ENCODE measurements around the gene USP30. TPM values are rescaled to one million over a fixed set of nuclear protein-coding genes. Genes with fewer than 3 reads are reported as not detected.
A peak's percentile ranks its signal among the peaks of the same experiment; 100 is the strongest.
"Not testable (repeated sequence)": the region's sequence is repeated elsewhere in the genome, so short reads cannot be mapped to it uniquely, and the experiment has no call there.

The USP30 gene
- polyA plus RNA-seq, 1 experiment, result 18.2 TPM

GRCh38 chr12:109020796-109021380 lies 31.5 kb upstream of the USP30 start, which contains the start of gene SVOP:
SVOP (minus strand) TSS chr12:109021068; CDS start chr12:109020868, 200 bp downstream.
- Histone ChIP-seq H3K27ac (ENCODE audit: low read depth, low read length) (no peak within 1 kb of the TSS), H3K4me3 (ENCODE audit: low read depth, low read length) (peak within 1 kb of the TSS; percentile 25; the same call in 1 of the 2 replicates), H3K27me3 (ENCODE audit: control insufficient read depth, insufficient read depth, low read length) (no peaks in the 10 kb centered on the region), H3K9me3 (ENCODE audit: control insufficient read depth, insufficient read depth, low read length) (no peaks in the 10 kb centered on the region)
- DNase-seq (ENCODE audit: low read depth, low spot score), result peak; percentile 47
- ChIA-PET POLR2A (no interaction called here), CTCF (interaction anchor here (0.6 to 1.4 kb wide), 3 partner anchors 72 to 407 kb away, joined by 3 to 6 read pairs (median 3); no protein-coding TSS in a partner anchor)
- no peak for TF ChIP-seq CTCF (IDR thresholded peaks at IDR 0.05; ENCODE audit: low read depth, low read length)

- H3K9me3 ChIP-seq (ENCODE audit: control insufficient read depth, insufficient read depth, low read length), result no peaks in the 10 kb centered on the region
- CTCF ChIA-PET, result interaction anchor here (0.6 kb wide), 1 partner anchor 299 kb away, joined by 3 read pairs; no protein-coding TSS in a partner anchor
- no peak overlapping the region for H3K4me3 ChIP-seq (ENCODE audit: low read depth, low read length)
- TF ChIP-seq CTCF (IDR thresholded peaks at IDR 0.05; ENCODE audit: low read depth, low read length), result no peak
- DNase-seq (ENCODE audit: low read depth, low spot score), result peak; percentile 20
- no peak overlapping the region for H3K27ac ChIP-seq (ENCODE audit: low read depth, low read length)
- POLR2A ChIA-PET, result no interaction called here
- peaks cover 4% of the 10 kb centered on the region for H3K27me3 ChIP-seq (ENCODE audit: control insufficient read depth, insufficient read depth, low read length)
These were observed 24.6 kb upstream of the USP30 start for GRCh38 chr12:109027767-109028166.

- CTCF ChIA-PET, result not testable (repeated sequence)
These were observed 23.8 kb upstream of the USP30 start for GRCh38 chr12:109028624-109029023.

GRCh38 chr12:109029411-109029810 lies 23.0 kb upstream of the USP30 start:
- H3K27me3 ChIP-seq (ENCODE audit: control insufficient read depth, insufficient read depth, low read length), result peaks cover 4% of the 10 kb centered on the region
- no peak for DNase-seq (ENCODE audit: low read depth, low spot score)
- TF ChIP-seq CTCF (IDR thresholded peaks at IDR 0.05; ENCODE audit: low read depth, low read length), result no peak
- H3K27ac ChIP-seq (ENCODE audit: low read depth, low read length), result no peak overlapping the region
- no peak overlapping the region for H3K4me3 ChIP-seq (ENCODE audit: low read depth, low read length)
- POLR2A ChIA-PET, result no interaction called here
- H3K9me3 ChIP-seq (ENCODE audit: control insufficient read depth, insufficient read depth, low read length), result no peaks in the 10 kb centered on the region
- CTCF ChIA-PET, result no interaction called here

More at GRCh38 chr12:109028624-109029023, 23.8 kb upstream of the USP30 start:
- H3K4me3 ChIP-seq (ENCODE audit: low read depth, low read length); H3K27me3 ChIP-seq (ENCODE audit: control insufficient read depth, insufficient read depth, low read length); POLR2A ChIA-PET; H3K27ac ChIP-seq (ENCODE audit: low read depth, low read length); DNase-seq (ENCODE audit: low read depth, low spot score); H3K9me3 ChIP-seq (ENCODE audit: control insufficient read depth, insufficient read depth, low read length): not testable (repeated sequence)

GRCh38 chr12:109033239-109034196 lies 18.9 kb upstream of the USP30 start:
- CTCF ChIA-PET, result no interaction called here
- DNase-seq (ENCODE audit: low read depth, low spot score), result no peak
- Histone ChIP-seq H3K9me3 (ENCODE audit: control insufficient read depth, insufficient read depth, low read length) (no peaks in the 10 kb centered on the region), H3K4me3 (ENCODE audit: low read depth, low read length) (no peak overlapping the region), H3K27ac (ENCODE audit: low read depth, low read length) (no peak overlapping the region), H3K27me3 (ENCODE audit: control insufficient read depth, insufficient read depth, low read length) (peaks cover 4% of the 10 kb centered on the region)
- no peak for TF ChIP-seq CTCF (IDR thresholded peaks at IDR 0.05; ENCODE audit: low read depth, low read length)
- POLR2A ChIA-PET, result no interaction called here

All from AG04450 (cell line).